ENCODE measurements around the gene HK1.

The HK1 gene

GRCh38 chr10:69434926-69435325, 156.6 kb downstream of the HK1 start:
- Histone ChIP-seq H3K36me3 (ENCODE audit: control insufficient read depth, insufficient read depth, low read length) (no peaks in the 10 kb centered on the region), H3K27me3 (replicated peaks; ENCODE audit: control insufficient read depth, insufficient read depth, low read length) (no peaks in the 10 kb centered on the region), H3K4me3 (replicated peaks; ENCODE audit: low read depth, low read length) (no peak overlapping the region)
- TF ChIP-seq CTCF (IDR thresholded peaks at IDR 0.05; ENCODE audit: insufficient read depth, low read length, poor library complexity, severe bottlenecking): no peak
- no peak for DNase-seq (ENCODE audit: extremely low read depth, insufficient read length)

DNA sequence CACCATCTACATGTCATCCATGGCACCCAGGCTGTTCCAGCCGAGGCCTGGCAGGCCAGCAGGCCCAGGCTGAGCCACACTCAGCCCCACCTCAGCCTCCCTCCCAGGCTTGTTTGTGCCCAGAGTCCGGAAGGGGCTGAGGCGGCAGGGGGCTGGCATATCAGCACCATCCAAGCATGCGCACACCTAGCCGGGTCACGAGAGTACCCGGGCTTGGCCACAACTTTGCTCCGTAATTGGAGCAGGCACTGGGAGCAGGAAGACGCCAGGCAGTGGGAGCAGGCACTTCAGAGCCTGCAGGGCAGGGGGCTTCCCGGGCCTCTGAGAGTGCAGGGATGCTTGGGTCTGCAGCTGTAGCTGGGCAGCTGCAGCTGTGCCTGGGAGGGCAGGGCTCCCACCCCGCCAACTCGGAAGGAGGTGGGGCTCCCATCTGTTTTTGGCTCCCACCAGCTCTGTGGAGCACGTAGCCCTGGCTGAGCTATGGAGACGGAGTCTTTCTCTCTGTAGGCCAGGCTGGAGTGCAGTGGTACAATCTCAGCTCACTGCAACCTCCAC, 157.7 kb downstream of the HK1 start:
- no peak for DNase-seq (ENCODE audit: extremely low read depth, insufficient read length)
- Histone ChIP-seq H3K36me3 (ENCODE audit: control insufficient read depth, insufficient read depth, low read length) (no peaks in the 10 kb centered on the region), H3K4me3 (replicated peaks; ENCODE audit: low read depth, low read length) (no peak overlapping the region), H3K27me3 (replicated peaks; ENCODE audit: control insufficient read depth, insufficient read depth, low read length) (no peaks in the 10 kb centered on the region)
- no peak for TF ChIP-seq CTCF (IDR thresholded peaks at IDR 0.05; ENCODE audit: insufficient read depth, low read length, poor library complexity, severe bottlenecking)

- H3K27me3 ChIP-seq (replicated peaks; ENCODE audit: control insufficient read depth, insufficient read depth, low read length): no peaks in the 10 kb centered on the region
- TF ChIP-seq CTCF (IDR thresholded peaks at IDR 0.05; ENCODE audit: insufficient read depth, low read length, poor library complexity, severe bottlenecking): no peak
- no peak overlapping the region for H3K4me3 ChIP-seq (replicated peaks; ENCODE audit: low read depth, low read length)
- no peaks in the 10 kb centered on the region for H3K36me3 ChIP-seq (ENCODE audit: control insufficient read depth, insufficient read depth, low read length)
- no peak for DNase-seq (ENCODE audit: extremely low read depth, insufficient read length)
Measured at GRCh38 chr10:69437321-69438259, 159.3 kb downstream of the HK1 start.

GRCh38 chr10:69438536-69439349, 160.4 kb downstream of the HK1 start:
- no peak for DNase-seq (ENCODE audit: extremely low read depth, insufficient read length)
- no peaks in the 10 kb centered on the region for H3K27me3 ChIP-seq (replicated peaks; ENCODE audit: control insufficient read depth, insufficient read depth, low read length)
- no peak for TF ChIP-seq CTCF (IDR thresholded peaks at IDR 0.05; ENCODE audit: insufficient read depth, low read length, poor library complexity, severe bottlenecking)
- H3K36me3 ChIP-seq (ENCODE audit: control insufficient read depth, insufficient read depth, low read length): no peaks in the 10 kb centered on the region
- H3K4me3 ChIP-seq (replicated peaks; ENCODE audit: low read depth, low read length): no peak overlapping the region

DNA sequence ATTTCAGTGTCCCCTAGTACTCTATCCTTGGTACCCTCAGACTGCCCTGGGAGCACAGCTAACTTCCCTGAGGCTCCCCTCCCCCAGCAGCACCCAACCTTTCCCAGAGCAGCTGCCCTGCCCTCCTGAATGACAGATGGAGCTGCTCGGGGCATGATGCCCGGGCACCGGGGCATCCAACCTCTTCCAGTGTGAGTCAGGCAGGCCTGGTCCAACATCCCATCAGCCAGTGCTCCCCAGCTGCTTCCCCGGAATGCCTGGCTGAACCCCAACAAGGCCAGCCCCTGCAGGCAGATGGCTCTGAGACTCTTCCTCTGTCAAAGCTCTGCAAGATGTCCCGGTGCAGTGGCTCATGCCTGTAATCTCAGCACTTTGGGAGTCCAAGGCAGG, 161.0 kb downstream of the HK1 start:
- Histone ChIP-seq H3K36me3 (ENCODE audit: control insufficient read depth, insufficient read depth, low read length) (no peaks in the 10 kb centered on the region), H3K4me3 (replicated peaks; ENCODE audit: low read depth, low read length) (no peak overlapping the region), H3K27me3 (replicated peaks; ENCODE audit: control insufficient read depth, insufficient read depth, low read length) (no peaks in the 10 kb centered on the region; the same call in 1 of the 2 replicates)
- no peak for DNase-seq (ENCODE audit: extremely low read depth, insufficient read length)
- no peak for TF ChIP-seq CTCF (IDR thresholded peaks at IDR 0.05; ENCODE audit: insufficient read depth, low read length, poor library complexity, severe bottlenecking)

Data from GM06990 (cell line).